ENCODE results near the gene CD2BP2.

DNA sequence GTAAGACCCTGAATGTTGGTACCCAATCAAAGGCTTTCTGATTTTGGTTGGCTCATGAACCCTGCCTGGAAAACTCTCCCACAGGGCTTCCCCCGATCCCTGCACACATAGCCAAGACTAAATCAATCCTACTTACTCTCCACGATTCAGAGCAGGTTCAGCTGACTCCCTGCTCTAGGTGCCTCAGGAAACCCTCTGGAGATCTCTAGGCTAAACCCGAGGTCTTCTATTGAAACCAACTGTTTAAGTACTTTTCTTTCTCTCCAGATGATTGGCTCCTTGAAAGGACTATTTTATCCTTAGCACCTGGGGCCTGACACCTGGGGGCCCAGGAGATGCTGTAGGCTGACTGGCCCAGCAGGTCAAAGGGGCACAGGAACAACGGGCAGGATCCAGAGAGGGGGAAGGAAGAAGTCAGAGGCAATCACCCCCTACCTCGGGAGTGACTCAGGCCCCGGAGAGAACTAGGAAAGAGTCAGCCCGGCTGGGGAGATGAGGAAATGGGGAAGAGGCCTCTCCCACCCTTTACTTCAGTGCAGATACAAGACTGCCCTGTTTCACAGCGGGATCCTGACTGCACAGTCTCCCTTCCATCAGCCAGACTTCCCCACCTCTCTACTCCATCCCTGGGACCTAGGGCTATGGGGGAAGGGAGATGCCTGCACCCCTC is 13.1 kb upstream of the CD2BP2 start:
- TF ChIP-seq EZH2 (IDR thresholded peaks at IDR 0.05; ENCODE audit: insufficient read depth, poor library complexity, severe bottlenecking) (no peak), EZH2phosphoT487 (IDR thresholded peaks at IDR 0.05; ENCODE audit: insufficient read depth, low read depth) (no peak)

Data from GM23248 (cell line).